H1 (cell line): ENCODE results near the gene LRRC30. TPM values are rescaled to one million over a fixed set of nuclear protein-coding genes. Genes with fewer than 3 reads are reported as not detected.

Experiments used
- CTCF ChIA-PET: fragments of 300-600 bp; sonication (Branson Sonifier 250); formaldehyde crosslinking; loops from one replicate; lab custom pipeline; 2021; ENCODE audit not compliant: partially characterized antibody; lab: Charles Lee
- POLR2A ChIA-PET: fragments of 300-600 bp; sonication (Branson Sonifier 250); formaldehyde crosslinking; loops from one replicate; lab custom pipeline; 2021; ENCODE audit warnings: inconsistent platforms; ENCODE audit not compliant: partially characterized antibody; lab: Charles Lee
- DNase-seq, 2 experiments: peaks; one replicate each; pipeline versions ENCODE4 v3.0.0 to v3.0.0-alpha.2; 2010 to 2022; ENCODE audit warnings: low spot score in 2 of 2, low read depth in 1 of 2, mixed read lengths in 1 of 2
- FAIRE-seq: peaks from 2 replicates; lab custom pipeline; 2011; peaks lifted over from hg19 to GRCh38; lab: Jason Lieb, UNC
- H2AFZ ChIP-seq: 2 replicates; pipeline ENCODE4 v1.8.1; 2012; ENCODE audit warnings: low read length, inconsistent platforms
- H2AK5ac ChIP-seq: 2 replicates; pipeline ENCODE4 v1.6.1; 2013; ENCODE audit warnings: low read depth, low read length
- H2BK120ac ChIP-seq: replicated peaks from 2 replicates; pipeline ENCODE3; 2013; ENCODE audit warnings: low read depth, low read length, inconsistent platforms
- H2BK12ac ChIP-seq: 2 replicates; pipeline ENCODE4 v1.6.1; 2013; ENCODE audit warnings: low read depth, low read length
- H2BK15ac ChIP-seq: 2 replicates; pipeline ENCODE4 v1.6.1; 2013; ENCODE audit warnings: low read length
- H2BK20ac ChIP-seq: 2 replicates; pipeline ENCODE4 v1.6.1; 2013; ENCODE audit warnings: low read length
- H2BK5ac ChIP-seq: 2 replicates; pipeline ENCODE4 v1.6.1; 2013; ENCODE audit warnings: low read depth, low read length
- H3K14ac ChIP-seq: 2 replicates; pipeline ENCODE4 v1.6.1; 2013; ENCODE audit warnings: inconsistent platforms; ENCODE audit not compliant: insufficient read length
- H3K18ac ChIP-seq: 2 replicates; pipeline ENCODE4 v1.6.1; 2013; ENCODE audit warnings: low read length; ENCODE audit errors: extremely low read depth
- H3K23ac ChIP-seq: 2 replicates; pipeline ENCODE4 v1.6.1; 2013; ENCODE audit warnings: inconsistent platforms; ENCODE audit not compliant: insufficient read length
- H3K23me2 ChIP-seq: 2 replicates; pipeline ENCODE4 v1.6.1; 2013; ENCODE audit warnings: low read depth, low read length
- H3K27ac ChIP-seq: 2 replicates; pipeline ENCODE4 v1.6.1; 2011; ENCODE audit warnings: low read depth, low read length, inconsistent platforms
- H3K27me3 ChIP-seq, 4 experiments: replicated peaks in 1 of 4; 1 replicate in 1 of 4; 2 replicates in 3 of 4; pipeline versions ENCODE4 v1.6.1 to v1.8.1; 2011 to 2013; ENCODE audit warnings: low read length in 3 of 4, mild to moderate bottlenecking in 3 of 4, inconsistent platforms in 2 of 4, mixed read lengths in 2 of 4, moderate library complexity in 1 of 4; ENCODE audit not compliant: control insufficient read depth in 3 of 4, insufficient read depth in 3 of 4; ENCODE audit errors: extremely low read depth in 1 of 4
- H3K36me3 ChIP-seq, 4 experiments: 2 replicates each; pipeline versions ENCODE4 v1.6.1 to v1.8.1; 2011 to 2013; ENCODE audit warnings: mild to moderate bottlenecking in 4 of 4, low read length in 3 of 4, moderate library complexity in 2 of 4, control low read depth in 1 of 4, inconsistent platforms in 1 of 4; ENCODE audit not compliant: insufficient read depth in 4 of 4, control insufficient read depth in 2 of 4
- H3K4ac ChIP-seq: replicated peaks from 2 replicates; pipeline ENCODE3; 2013; ENCODE audit warnings: low read length, low read depth, mixed read lengths, inconsistent platforms; ENCODE audit not compliant: insufficient read length
- H3K4me1 ChIP-seq, 4 experiments: replicated peaks in 1 of 4; 1 replicate in 1 of 4; 2 replicates in 3 of 4; pipeline versions ENCODE4 v1.6.1 to v1.8.1; 2011 to 2013; ENCODE audit warnings: low read length in 3 of 4, inconsistent platforms in 2 of 4, mixed read lengths in 1 of 4; ENCODE audit not compliant: insufficient read depth in 4 of 4, control insufficient read depth in 3 of 4
- H3K4me2 ChIP-seq, 2 experiments: 2 replicates each; pipeline versions ENCODE4 v1.6.1 to v1.8.1; 2011 to 2013; ENCODE audit warnings: low read depth in 2 of 2, low read length in 2 of 2, control low read depth in 1 of 2, inconsistent platforms in 1 of 2, mild to moderate bottlenecking in 1 of 2; ENCODE audit not compliant: insufficient read depth in 1 of 2
- H3K4me3 ChIP-seq, 4 experiments: fragments of 200-600, 300-600 bp in 1 of 4; sonication (generic), shearing (Covaris generic), sonication (Bioruptor Twin) in 1 of 4; 2 replicates each; pipeline versions ENCODE4 v1.5.1 to v1.8.1; 2011 to 2016; ENCODE audit warnings: low read length in 4 of 4, low read depth in 3 of 4, control low read depth in 2 of 4, inconsistent platforms in 2 of 4, mild to moderate bottlenecking in 2 of 4, mixed read lengths in 1 of 4, moderate library complexity in 1 of 4; ENCODE audit not compliant: insufficient read depth in 2 of 4; ENCODE audit errors: extremely low read depth in 1 of 4
- H3K56ac ChIP-seq: replicated peaks from 2 replicates; pipeline ENCODE3; 2013; ENCODE audit warnings: low read depth, mild to moderate bottlenecking, mixed read lengths, low read length, inconsistent platforms; ENCODE audit not compliant: insufficient read length
- H3K79me1 ChIP-seq: 2 replicates; pipeline ENCODE4 v1.6.1; 2013; ENCODE audit warnings: low read depth, low read length, control low read depth
- H3K79me2 ChIP-seq, 2 experiments: 2 replicates each; pipeline versions ENCODE4 v1.6.1 to v1.8.1; 2012 to 2013; ENCODE audit warnings: low read length in 2 of 2, mild to moderate bottlenecking in 2 of 2, inconsistent platforms in 1 of 2; ENCODE audit not compliant: insufficient read depth in 2 of 2, control insufficient read depth in 1 of 2
- H3K9ac ChIP-seq, 4 experiments: replicated peaks in 1 of 4; 1 replicate in 1 of 4; 2 replicates in 3 of 4; pipeline versions ENCODE4 v1.6.1 to v1.8.1; 2011 to 2013; ENCODE audit warnings: low read depth in 3 of 4, low read length in 3 of 4, control low read depth in 2 of 4, mild to moderate bottlenecking in 2 of 4, moderate library complexity in 2 of 4, inconsistent platforms in 1 of 4; ENCODE audit errors: extremely low read depth in 1 of 4
- H3K9me3 ChIP-seq, 2 experiments: 2 replicates each; pipeline versions ENCODE4 v1.6.1 to v1.8.1; 2012 to 2013; ENCODE audit warnings: mild to moderate bottlenecking in 2 of 2, moderate library complexity in 2 of 2, control low read depth in 1 of 2, inconsistent platforms in 1 of 2, low read depth in 1 of 2, low read length in 1 of 2, mixed read lengths in 1 of 2; ENCODE audit not compliant: insufficient read depth in 2 of 2
- H4K20me1 ChIP-seq, 2 experiments: replicated peaks in 1 of 2; 2 replicates each; pipeline versions ENCODE3 to v1.8.1; 2011 to 2013; ENCODE audit warnings: inconsistent platforms in 2 of 2, low read length in 2 of 2, mild to moderate bottlenecking in 1 of 2; ENCODE audit not compliant: insufficient read depth in 2 of 2, control insufficient read depth in 1 of 2
- H4K5ac ChIP-seq: 2 replicates; pipeline ENCODE4 v1.6.1; 2013; ENCODE audit warnings: low read length, low read depth, mixed read lengths, inconsistent platforms; ENCODE audit not compliant: insufficient read length
- H4K8ac ChIP-seq: 2 replicates; pipeline ENCODE4 v1.8.0; 2013; ENCODE audit warnings: mild to moderate bottlenecking, moderate library complexity, low read length, inconsistent platforms; ENCODE audit not compliant: insufficient read depth; ENCODE audit errors: extremely low read depth
- H4K91ac ChIP-seq: replicated peaks from 2 replicates; pipeline ENCODE3; 2013; ENCODE audit warnings: low read length, mixed read lengths, inconsistent platforms; ENCODE audit not compliant: insufficient read length
- ASH2L ChIP-seq: fragments of 200-600, 300-600 bp; sonication (generic); IDR thresholded peaks from one replicate; pipeline ENCODE4 v1.7.1; 2017; ENCODE audit warnings: low read length
- CTCF ChIP-seq, 3 experiments: IDR thresholded peaks; 1 replicate in 2 of 3; 2 replicates in 1 of 3; pipeline versions ENCODE4 v1.5.1 to v1.6.1; 2011; ENCODE audit warnings: low read length in 3 of 3, mild to moderate bottlenecking in 3 of 3, inconsistent platforms in 2 of 3, low read depth in 1 of 3, moderate library complexity in 1 of 3; ENCODE audit not compliant: insufficient read depth in 1 of 3; ENCODE audit errors: control extremely low read depth in 1 of 3
- EGR1 ChIP-seq: IDR thresholded peaks from 2 replicates; pipeline ENCODE4 v1.6.1; 2011; ENCODE audit warnings: low read depth, low read length, borderline replicate concordance
- EZH2 ChIP-seq: fragments of 200-600 bp; sonication (generic); IDR thresholded peaks from 2 replicates; pipeline ENCODE4 v1.7.1; 2012; ENCODE audit warnings: low read depth, mild to moderate bottlenecking, moderate library complexity, low read length, inconsistent platforms; ENCODE audit not compliant: severe bottlenecking
- GTF2F1 ChIP-seq: IDR thresholded peaks from 2 replicates; pipeline ENCODE4 v1.6.1; 2012; ENCODE audit warnings: low read depth, low read length, improper control_type of control experiment, borderline replicate concordance
- HDAC2 ChIP-seq, 2 experiments: fragments of 300-600 bp in 1 of 2; sonication (generic) in 1 of 2; IDR thresholded peaks; 2 replicates each; pipeline ENCODE4 v1.6.1; 2011 to 2012; ENCODE audit warnings: low read depth in 2 of 2, low read length in 2 of 2, mild to moderate bottlenecking in 2 of 2, moderate library complexity in 2 of 2, borderline replicate concordance in 1 of 2, inconsistent platforms in 1 of 2
- KDM5A ChIP-seq: fragments of 200-600 bp; IDR thresholded peaks from 2 replicates; pipeline ENCODE4 v1.7.1; 2012; ENCODE audit warnings: mild to moderate bottlenecking, low read length, inconsistent platforms, mixed read lengths
- MAFK ChIP-seq: IDR thresholded peaks from 2 replicates; pipeline ENCODE4 v1.6.1; 2012; ENCODE audit warnings: low read depth, mild to moderate bottlenecking, improper control_type of control experiment, low read length
- POU5F1 ChIP-seq: IDR thresholded peaks from 2 replicates; pipeline ENCODE4 v1.6.1; 2011; ENCODE audit warnings: low read depth, mild to moderate bottlenecking, low read length, moderate library complexity
- SAP30 ChIP-seq: fragments of 300-600 bp; sonication (generic); IDR thresholded peaks from 2 replicates; pipeline ENCODE4 v1.7.1; 2012; ENCODE audit warnings: low read length, moderate library complexity, mild to moderate bottlenecking, inconsistent platforms; ENCODE audit not compliant: insufficient read depth, insufficient replicate concordance
- WGBS, 2 experiments: shearing (Covaris generic) in 1 of 2; methylation state at CpG; one replicate each; pipeline versions ENCODE4 v1.1.6 to v1.1.7; 2013 to 2015; ENCODE audit warnings: low lambda C conversion rate in 2 of 2, mixed read lengths in 2 of 2, inconsistent platforms in 1 of 2, low coverage in 1 of 2, missing lambda C conversion rate in 1 of 2; ENCODE audit not compliant: insufficient replicate concordance in 2 of 2, insufficient coverage in 1 of 2, insufficient read length in 1 of 2; ENCODE audit errors: extremely low coverage in 1 of 2, missing lambda C conversion rate in 1 of 2; 5-methylcytosine and 5-hydroxymethylcytosine counted together
- polyA plus RNA-seq, 7 experiments: library from polyadenylated mRNA; depleted of rRNA in 3 of 7; stranded (reverse) in 5 of 7; unstranded in 2 of 7; fragments of >200 nt in 5 of 7; fragments of 200-250 nt in 2 of 7; gene quantifications; 1 replicate in 5 of 7; 2 replicates in 1 of 7; 4 replicates in 1 of 7; pipeline versions ENCODE4 v1.2.1 to v1.2.3, GENCODE V29; 2011 to 2013; ENCODE audit warnings: missing spikeins in 2 of 7, mixed read lengths in 2 of 7
- total RNA-seq: library from RNA; stranded (reverse); fragmentation: NEBNext Ultra II Directional; extraction: Animal tissue kit (Norgen Biotek cat#: 25700); gene quantifications from 2 replicates; pipeline ENCODE4 v1.2.1, GENCODE V29; 2021
- TF ChIP-seq, protein P1 (sequence below): IDR thresholded peaks from 2 replicates; pipeline ENCODE4 v1.6.1; 2012; ENCODE audit warnings: inconsistent platforms

The LRRC30 gene
- total and polyA plus RNA-seq, 2 of the 8 experiments (the other 6 are each of a cell fraction or from before 2014, with no cell fraction given) = not detected

DNA sequence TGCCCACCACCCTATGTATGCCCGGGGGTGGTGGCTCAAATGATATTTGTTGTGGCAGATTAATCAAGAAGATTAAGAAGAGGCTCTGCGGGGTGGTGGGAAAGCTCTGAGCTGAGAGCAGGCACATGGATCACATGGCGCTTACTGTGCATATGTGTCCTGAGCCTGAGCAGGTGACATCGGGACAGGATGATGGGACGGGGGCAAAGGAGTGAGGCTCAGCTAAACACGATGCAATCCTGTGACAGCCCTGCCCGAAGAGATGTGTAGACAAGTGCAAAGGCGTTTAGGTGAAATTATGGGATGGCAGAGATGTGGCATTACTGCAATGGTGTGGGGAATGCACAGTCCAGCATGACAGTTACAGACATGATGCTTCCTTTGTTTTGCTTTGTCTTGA is 6.0 kb downstream of the LRRC30 start:
- H3K4ac ChIP-seq = no peak overlapping the region
- no peak overlapping the region for H2AK5ac ChIP-seq
- WGBS, 2 experiments = 81% methylated on average over 8 of the region's 8 CpGs; no CpG with 5 or more reads in 1 of the 2 experiments
- H3K79me1 ChIP-seq = no peaks in the 10 kb centered on the region
- H2BK20ac ChIP-seq = no peak overlapping the region
- DNase-seq = no peak
- no peak overlapping the region for H2BK5ac ChIP-seq
- H3K27me3 ChIP-seq = no peaks in the 10 kb centered on the region
- H3K36me3 ChIP-seq = no peaks in the 10 kb centered on the region
- H4K8ac ChIP-seq = no peak overlapping the region
- no peak overlapping the region for H4K91ac ChIP-seq
- POLR2A ChIA-PET = no interaction called here
- no peak overlapping the region for H2BK15ac ChIP-seq
- H2BK12ac ChIP-seq = no peak overlapping the region
- H3K56ac ChIP-seq = no peak overlapping the region
- no peak for FAIRE-seq
- H3K79me2 ChIP-seq = no peaks in the 10 kb centered on the region
- CTCF ChIA-PET = no interaction called here
- H3K23me2 ChIP-seq = no peaks in the 10 kb centered on the region
- H3K4me2 ChIP-seq = no peak overlapping the region
- no peak overlapping the region for H3K27ac ChIP-seq
- no peaks in the 10 kb centered on the region for H3K4me1 ChIP-seq
- no peak overlapping the region for H3K23ac ChIP-seq
- H3K14ac ChIP-seq = no peak overlapping the region
- H4K5ac ChIP-seq = no peak overlapping the region
- no peak overlapping the region for H3K18ac ChIP-seq
- H2AFZ ChIP-seq = no peak overlapping the region
- H3K9me3 ChIP-seq = no peaks in the 10 kb centered on the region; a peak in 1 of 4 replicates
- no peak overlapping the region for H3K9ac ChIP-seq
- no peak overlapping the region for H3K4me3 ChIP-seq
- no peak overlapping the region for H2BK120ac ChIP-seq
- H4K20me1 ChIP-seq = no peaks in the 10 kb centered on the region
- TF ChIP-seq MAFK (no peak), ASH2L (no peak), POU5F1 (no peak), KDM5A (no peak), EZH2 (no peak), CTCF (IDR thresholded peaks at IDR 0.05; ENCODE audit: control extremely low read depth in 1 of 3, insufficient read depth in 1 of 3, low read depth in 1 of 3, low read length in 3 of 3) (no peak), EGR1 (no peak), HDAC2 (IDR thresholded peaks at IDR 0.05; ENCODE audit: borderline replicate concordance in 1 of 2, low read depth in 2 of 2, low read length in 2 of 2) (no peak), SAP30 (no peak), GTF2F1 (no peak)
- TF ChIP-seq, protein P1, sequence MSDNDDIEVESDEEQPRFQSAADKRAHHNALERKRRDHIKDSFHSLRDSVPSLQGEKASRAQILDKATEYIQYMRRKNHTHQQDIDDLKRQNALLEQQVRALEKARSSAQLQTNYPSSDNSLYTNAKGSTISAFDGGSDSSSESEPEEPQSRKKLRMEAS = no peak
